ENCODE results near the gene CATSPERB.

DNA sequence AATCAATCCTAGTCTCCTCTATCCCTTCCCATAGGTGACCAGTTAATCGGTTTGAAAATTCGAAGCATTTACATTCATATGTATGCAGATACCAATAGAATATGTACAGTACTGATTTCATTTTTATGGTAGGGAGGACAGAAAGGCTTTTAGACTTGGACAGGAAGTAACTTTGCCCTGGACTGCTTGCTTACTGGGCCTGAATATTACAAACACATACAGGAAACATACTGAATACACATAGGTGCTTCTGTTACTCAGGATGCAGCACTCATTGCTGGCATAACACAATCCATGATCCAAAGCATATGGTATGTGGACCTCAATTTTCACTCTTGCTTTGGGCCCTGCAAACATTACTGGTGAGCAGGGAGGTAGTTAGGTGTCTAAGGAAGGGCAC lies 71.1 kb downstream of the CATSPERB start:
- TF ChIP-seq, protein P1, sequence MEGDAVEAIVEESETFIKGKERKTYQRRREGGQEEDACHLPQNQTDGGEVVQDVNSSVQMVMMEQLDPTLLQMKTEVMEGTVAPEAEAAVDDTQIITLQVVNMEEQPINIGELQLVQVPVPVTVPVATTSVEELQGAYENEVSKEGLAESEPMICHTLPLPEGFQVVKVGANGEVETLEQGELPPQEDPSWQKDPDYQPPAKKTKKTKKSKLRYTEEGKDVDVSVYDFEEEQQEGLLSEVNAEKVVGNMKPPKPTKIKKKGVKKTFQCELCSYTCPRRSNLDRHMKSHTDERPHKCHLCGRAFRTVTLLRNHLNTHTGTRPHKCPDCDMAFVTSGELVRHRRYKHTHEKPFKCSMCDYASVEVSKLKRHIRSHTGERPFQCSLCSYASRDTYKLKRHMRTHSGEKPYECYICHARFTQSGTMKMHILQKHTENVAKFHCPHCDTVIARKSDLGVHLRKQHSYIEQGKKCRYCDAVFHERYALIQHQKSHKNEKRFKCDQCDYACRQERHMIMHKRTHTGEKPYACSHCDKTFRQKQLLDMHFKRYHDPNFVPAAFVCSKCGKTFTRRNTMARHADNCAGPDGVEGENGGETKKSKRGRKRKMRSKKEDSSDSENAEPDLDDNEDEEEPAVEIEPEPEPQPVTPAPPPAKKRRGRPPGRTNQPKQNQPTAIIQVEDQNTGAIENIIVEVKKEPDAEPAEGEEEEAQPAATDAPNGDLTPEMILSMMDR (IDR thresholded peaks at IDR 0.05): no peak
- TF ChIP-seq POLR2A (IDR thresholded peaks at IDR 0.05) (no peak), POLR2AphosphoS5 (IDR thresholded peaks at IDR 0.05) (no peak)

Data from stomach (tissue), 4 donors.